Activated T-helper 17 cell treated with anti-CD3 and anti-CD28 coated beads, Interleukin-2, amount 50 U/mL, for 72 hours (primary cell): ENCODE measurements around the gene BAG5. TPM values are rescaled to one million over a fixed set of nuclear protein-coding genes. Genes with fewer than 3 reads are reported as not detected.

Experiments used
- ATAC-seq: fragments of 150-1000 bp; cut with Tn5 transposase; replicated peaks from 2 replicates; pipeline ENCODE4 v1.10.0; 2021; ENCODE audit warnings: mild to moderate bottlenecking, moderate library complexity
- H3K27ac Mint-ChIP-seq: one replicate; pipeline ENCODE4 v1.8.0; 2022; ENCODE audit warnings: mixed read lengths
- H3K27me3 Mint-ChIP-seq: one replicate; pipeline ENCODE4 v1.8.0; 2022; ENCODE audit warnings: mixed read lengths
- H3K36me3 Mint-ChIP-seq: one replicate; pipeline ENCODE4 v1.8.0; 2022; ENCODE audit warnings: low read depth, mild to moderate bottlenecking, mixed read lengths
- H3K4me1 Mint-ChIP-seq: one replicate; pipeline ENCODE4 v1.8.0; 2022; ENCODE audit warnings: mixed read lengths
- H3K4me3 Mint-ChIP-seq: one replicate; pipeline ENCODE4 v1.8.0; 2022; ENCODE audit warnings: mild to moderate bottlenecking, mixed read lengths
- H3K9me3 Mint-ChIP-seq: one replicate; pipeline ENCODE4 v1.8.0; 2022; ENCODE audit warnings: mixed read lengths
- total RNA-seq, 2 donors: library from RNA; stranded (reverse); gene quantifications; one replicate each; pipeline ENCODE4 v1.2.3, GENCODE V29; 2022

BAG5 gene
- total RNA-seq, 2 donors from 2014 or later = 21.0 to 33.2 TPM

DNA sequence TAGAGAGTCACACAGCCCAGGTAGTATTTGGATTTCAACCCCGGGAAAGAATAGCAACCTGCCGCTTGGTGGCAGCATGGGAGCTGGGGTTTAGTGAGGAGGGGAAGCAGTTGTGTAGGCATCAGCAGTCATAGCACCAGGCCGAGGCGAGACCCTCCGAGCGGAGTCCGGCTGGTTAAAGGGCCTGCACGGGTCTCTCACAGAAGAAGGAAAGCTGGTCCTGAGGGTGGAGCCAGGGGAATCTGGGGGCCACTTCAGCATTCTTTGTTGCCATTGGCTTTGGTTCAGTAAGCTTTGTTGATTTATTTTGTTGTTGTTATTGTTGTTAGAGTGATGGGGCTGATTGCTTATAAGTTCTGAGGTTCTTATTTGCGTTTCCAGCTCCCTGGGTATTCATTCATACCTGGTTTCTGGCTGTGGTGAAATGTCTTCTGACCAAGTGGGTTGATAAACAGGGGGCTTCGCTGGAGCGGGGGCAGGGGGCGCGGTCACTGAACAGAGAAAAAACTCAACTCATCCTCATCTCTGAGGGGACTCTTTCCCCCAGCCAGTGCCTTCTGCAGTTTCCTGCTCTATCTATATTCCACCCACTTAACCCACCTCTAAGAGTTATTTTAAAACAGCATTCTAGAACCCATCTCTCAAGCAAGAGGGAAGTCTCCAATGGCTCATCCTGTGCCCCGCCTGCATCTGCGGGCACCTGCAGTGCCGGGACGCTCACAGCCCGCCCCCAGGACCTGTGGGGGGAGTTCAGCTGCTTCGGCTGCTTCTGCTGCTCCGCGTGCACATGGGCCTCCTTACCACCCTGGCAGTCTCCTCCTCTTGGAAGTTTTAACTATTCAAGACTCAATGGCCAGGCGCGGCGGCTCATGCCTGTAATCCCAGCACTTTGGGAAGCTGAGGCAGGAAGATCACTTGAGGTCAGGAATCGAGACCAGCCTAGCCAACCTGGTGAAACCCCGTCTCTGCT is 51.4 kb downstream of the BAG5 start:
- H3K4me1 Mint-ChIP-seq = peaks cover 4% of the 10 kb centered on the region
- H3K9me3 Mint-ChIP-seq = no peaks in the 10 kb centered on the region
- no peak for ATAC-seq
- no peaks in the 10 kb centered on the region for H3K27me3 Mint-ChIP-seq
- H3K4me3 Mint-ChIP-seq = no peak overlapping the region
- H3K27ac Mint-ChIP-seq = no peak overlapping the region
- peaks cover 52% of the 10 kb centered on the region for H3K36me3 Mint-ChIP-seq

DNA sequence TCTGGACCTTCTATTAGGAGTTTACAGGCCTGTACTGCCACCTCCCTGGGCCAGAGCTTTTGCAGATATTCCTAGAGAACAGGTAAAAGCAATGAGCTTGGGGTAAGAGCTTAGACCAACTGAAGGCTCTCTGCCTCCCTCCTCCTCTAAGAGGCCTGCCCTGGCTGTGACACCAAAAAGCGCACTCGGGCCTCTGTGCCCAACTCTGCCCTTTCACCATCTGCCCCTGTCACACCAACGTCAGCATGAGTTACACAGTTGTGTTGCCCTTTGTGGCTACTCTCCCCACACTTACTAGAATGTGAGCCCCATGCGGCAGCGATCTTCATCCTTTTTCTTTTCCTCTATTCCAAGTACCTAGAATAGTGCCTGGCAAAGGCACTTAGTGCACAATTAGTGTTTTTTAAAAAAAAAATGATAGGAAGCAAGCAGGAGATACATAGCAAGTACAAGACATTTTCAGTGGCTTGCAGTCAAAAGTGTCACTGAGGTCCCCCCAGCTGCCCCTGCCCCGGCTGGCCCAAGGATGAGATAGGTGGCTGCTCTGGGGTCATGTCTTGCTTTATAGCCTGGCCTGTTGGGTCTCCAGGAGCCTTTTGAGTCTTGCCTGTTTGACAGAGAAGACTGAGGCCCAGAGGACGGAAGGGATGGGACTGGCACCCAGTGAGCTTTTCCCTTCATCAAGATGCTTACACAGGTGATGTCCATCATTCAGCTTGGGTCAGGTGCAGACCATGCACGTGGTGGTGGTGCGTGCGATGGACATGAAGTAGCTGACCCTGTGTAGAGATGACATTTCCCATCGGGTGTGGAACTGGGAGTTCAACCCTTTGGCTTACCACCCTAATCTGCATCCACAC is 52.4 kb downstream of the BAG5 start:
- no peak for ATAC-seq
- Mint-ChIP-seq H3K4me3 (no peak overlapping the region), H3K4me1 (peaks cover 9% of the 10 kb centered on the region), H3K36me3 (peaks cover 61% of the 10 kb centered on the region), H3K27ac (peak overlapping the region; percentile 32), H3K27me3 (no peaks in the 10 kb centered on the region), H3K9me3 (no peaks in the 10 kb centered on the region)

DNA sequence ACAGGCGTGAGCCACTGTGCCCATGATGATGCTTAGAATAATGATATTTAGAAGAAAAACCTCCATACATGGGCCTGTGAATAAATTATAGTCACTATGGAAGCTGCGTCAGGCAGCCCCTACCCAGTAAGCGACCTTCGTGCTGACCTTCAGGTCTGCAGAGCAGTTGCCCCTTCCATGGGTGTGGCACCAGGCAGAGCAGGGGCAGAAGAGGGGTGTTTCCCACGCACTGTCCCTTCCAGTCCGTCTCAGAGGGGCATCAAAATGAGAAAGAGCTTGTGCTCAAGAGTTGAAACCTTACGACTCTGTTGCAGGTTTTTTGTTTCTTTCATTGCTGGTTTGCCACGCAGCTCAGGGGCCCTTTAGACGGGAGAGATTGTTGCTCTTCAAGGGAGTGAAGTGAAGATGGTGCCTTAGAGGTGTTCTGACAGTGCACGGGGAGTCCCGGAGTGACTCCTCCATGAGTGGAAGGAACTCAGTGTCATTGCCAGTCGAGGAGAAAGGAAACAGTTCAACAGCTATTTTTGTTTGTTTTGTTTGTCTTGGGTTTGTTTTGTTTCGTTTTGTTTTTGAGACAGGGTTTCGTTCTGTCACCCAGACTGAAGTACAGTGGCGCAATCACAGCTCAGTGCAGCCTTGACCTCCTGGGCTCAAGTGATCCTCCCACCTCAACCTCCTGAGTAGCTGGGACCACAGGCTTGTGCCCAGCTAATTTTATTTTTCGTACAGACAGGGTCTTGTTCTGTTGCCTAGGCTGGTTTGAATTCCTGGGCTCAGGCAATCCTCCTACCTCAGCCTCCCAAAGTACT is 53.7 kb downstream of the BAG5 start:
- Mint-ChIP-seq H3K27me3 (no peaks in the 10 kb centered on the region), H3K36me3 (peaks cover 74% of the 10 kb centered on the region), H3K4me1 (peaks cover 12% of the 10 kb centered on the region), H3K4me3 (no peak overlapping the region), H3K27ac (no peak overlapping the region), H3K9me3 (no peaks in the 10 kb centered on the region)
- no peak for ATAC-seq

DNA sequence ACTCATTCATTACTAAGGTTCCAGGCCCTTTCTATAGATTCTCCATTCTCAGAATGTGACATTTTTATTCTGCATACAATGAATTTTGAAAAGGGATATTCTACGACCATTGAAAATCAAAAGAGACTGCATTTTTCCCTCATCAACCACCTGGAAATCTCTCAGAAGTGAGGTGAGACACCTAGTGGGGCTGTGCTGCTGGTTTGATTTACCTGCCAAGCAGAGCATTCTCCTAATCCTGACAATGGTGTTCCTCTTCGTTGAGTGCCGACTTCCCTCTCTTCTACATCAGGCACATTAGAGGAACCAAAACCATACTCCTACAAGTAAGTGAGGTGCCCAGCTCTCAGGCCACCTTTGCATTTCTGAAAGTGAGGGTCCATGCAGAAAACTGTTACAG is 54.7 kb downstream of the BAG5 start:
- no peak for ATAC-seq
- no peak overlapping the region for H3K27ac Mint-ChIP-seq

More for the DNA sequence above, 54.7 kb downstream of the BAG5 start:
- H3K4me1 Mint-ChIP-seq = peaks cover 12% of the 10 kb centered on the region
- no peak overlapping the region for H3K4me3 Mint-ChIP-seq
- no peaks in the 10 kb centered on the region for H3K9me3 Mint-ChIP-seq
- H3K27me3 Mint-ChIP-seq = no peaks in the 10 kb centered on the region
- peaks cover 84% of the 10 kb centered on the region for H3K36me3 Mint-ChIP-seq

Other genes with a start within 250 kb of the BAG5 start
- 100 to 1,000 TPM; 196 to 296 TPM for gene EIF5, start 228.4 kb downstream of the BAG5 start, total RNA-seq
- 10 to 100 TPM; 61.2 to 80.8 TPM for gene MARK3, start 177.2 kb downstream of the BAG5 start, total RNA-seq
- gene CKB, start 39.8 kb downstream of the BAG5 start, total RNA-seq = 10 to 100 TPM in 1 of 2 donors, 1 to 10 TPM in 1; 4.5 to 13.4 TPM
- gene TRMT61A, start 33.5 kb downstream of the BAG5 start, total RNA-seq = 10 to 100 TPM in 1 of 2 donors, 1 to 10 TPM in 1; 7.0 to 17.2 TPM
- 10 to 100 TPM; 30.9 to 39.9 TPM for gene COA8, start 303 bp upstream of the BAG5 start, total RNA-seq
- 100 to 1,000 TPM; 135 to 137 TPM for gene KLC1, start 66.6 kb upstream of the BAG5 start, total RNA-seq
- gene XRCC3, start 152.8 kb upstream of the BAG5 start, total RNA-seq = 10 to 100 TPM; 36.4 to 62.4 TPM
- 10 to 100 TPM; 18.2 to 20.6 TPM for gene ZFYVE21, start 153.2 kb upstream of the BAG5 start, total RNA-seq